ENCODE results near the gene ZBTB16. TPM values are rescaled to one million over a fixed set of nuclear protein-coding genes. Genes with fewer than 3 reads are reported as not detected.
A peak's percentile ranks its signal among the peaks of the same experiment; 100 is the strongest.

Gene ZBTB16
- polyA plus RNA-seq, 3 donors = 4.1 to 12.3 (median 8.3) TPM

DNA sequence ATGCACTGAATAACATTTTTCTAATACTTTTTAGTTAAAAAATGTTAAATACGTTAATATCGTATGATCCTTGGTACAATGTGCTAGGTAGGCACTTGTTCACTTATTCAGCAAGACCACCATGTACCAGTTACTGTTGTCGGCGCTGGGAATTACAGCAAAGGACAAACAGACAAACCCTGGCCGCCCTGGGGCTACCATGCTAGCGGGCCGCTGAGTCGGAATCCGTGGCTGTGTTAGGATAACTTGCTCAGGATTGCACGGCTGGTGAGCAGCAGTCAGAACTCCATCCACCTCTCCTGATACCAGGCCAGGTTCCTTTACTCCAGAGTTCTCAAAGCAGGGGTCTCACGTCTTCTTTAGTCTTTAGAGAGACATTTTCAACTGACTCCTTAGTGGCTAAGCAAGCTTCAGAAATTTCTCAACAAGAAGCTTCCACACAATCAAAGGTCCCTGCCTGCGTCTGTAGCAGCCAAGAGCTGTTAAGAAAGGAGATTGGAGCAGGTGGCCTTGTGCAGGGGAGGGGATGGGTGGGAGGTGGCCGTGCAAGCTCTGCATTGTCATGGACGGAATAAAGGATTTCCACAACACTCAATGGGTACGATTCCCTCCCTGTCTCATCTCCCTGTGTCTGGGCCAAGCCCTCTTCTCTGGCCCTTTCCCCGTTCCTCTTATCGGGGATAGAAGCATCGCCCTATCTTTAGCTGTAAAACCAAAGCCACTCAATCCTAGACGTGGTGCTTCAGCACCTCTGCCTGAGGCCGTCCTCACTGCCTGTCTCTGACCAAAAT is 196.9 kb downstream of the ZBTB16 start:
- no peaks in the 10 kb centered on the region for H3K27me3 ChIP-seq (ENCODE audit: control insufficient read depth in 2 of 2, insufficient read depth in 2 of 2, low read length in 2 of 2)
- Mint-ChIP-seq H3K27ac (peak overlapping the region in 2 of 7 donors; percentile 54 to 80), H3K4me3 (no peak overlapping the region), H3K36me3 (peaks cover 5 to 6% of the 10 kb centered on the region in 2 donors), H3K4me1 (peaks cover 22% of the 10 kb centered on the region), H3K9me3 (peaks cover 0 to 1% (median 0%) of the 10 kb centered on the region in 7 donors), H3K27me3 (ENCODE audit: low read depth in 3 of 3) (peaks cover 0 to 4% (median 2%) of the 10 kb centered on the region in 3 donors)
- intact Hi-C loops (cut with micrococcal nuclease) = no loop called here
- WGBS (ENCODE audit: insufficient coverage) = 90% methylated on average over 12 of the region's 20 CpGs
- DNase-seq = no peak
- no peaks in the 10 kb centered on the region for H3K9me3 ChIP-seq (replicated peaks in 1 of 2; ENCODE audit: control insufficient read depth in 1 of 2, insufficient read depth in 1 of 2, low read length in 2 of 2)
- H3K4me2 ChIP-seq (replicated peaks; ENCODE audit: extremely low read depth, low read length, poor library complexity, severe bottlenecking) = no peak overlapping the region
- no peak overlapping the region for H2AFZ ChIP-seq (ENCODE audit: insufficient read depth, low read depth, low read length, poor library complexity, severe bottlenecking)
- peaks cover 28% of the 10 kb centered on the region in 2 donors for H3K4me1 ChIP-seq (ENCODE audit: control insufficient read depth in 1 of 2, insufficient read depth in 2 of 2, low read length in 2 of 2)
- H4K20me1 ChIP-seq (ENCODE audit: insufficient read depth, low read length) = no peaks in the 10 kb centered on the region
- H3K27ac ChIP-seq (ENCODE audit: low read depth in 1 of 2, low read length in 2 of 2) = no peak overlapping the region
- no peak overlapping the region for H3K4me3 ChIP-seq (replicated peaks in 1 of 3; ENCODE audit: low read depth in 2 of 3, low read length in 3 of 3)
- H3K9ac ChIP-seq (ENCODE audit: insufficient read depth, low read length, poor library complexity, severe bottlenecking) = no peak overlapping the region
- H3K36me3 ChIP-seq (replicated peaks in 1 of 2; ENCODE audit: control insufficient read depth in 1 of 2, insufficient read depth in 2 of 2, low read length in 2 of 2) = peaks cover 0 to 2% of the 10 kb centered on the region in 2 donors
- H3K79me2 ChIP-seq (ENCODE audit: insufficient read depth, low read length) = no peaks in the 10 kb centered on the region
- TF ChIP-seq, protein P1, sequence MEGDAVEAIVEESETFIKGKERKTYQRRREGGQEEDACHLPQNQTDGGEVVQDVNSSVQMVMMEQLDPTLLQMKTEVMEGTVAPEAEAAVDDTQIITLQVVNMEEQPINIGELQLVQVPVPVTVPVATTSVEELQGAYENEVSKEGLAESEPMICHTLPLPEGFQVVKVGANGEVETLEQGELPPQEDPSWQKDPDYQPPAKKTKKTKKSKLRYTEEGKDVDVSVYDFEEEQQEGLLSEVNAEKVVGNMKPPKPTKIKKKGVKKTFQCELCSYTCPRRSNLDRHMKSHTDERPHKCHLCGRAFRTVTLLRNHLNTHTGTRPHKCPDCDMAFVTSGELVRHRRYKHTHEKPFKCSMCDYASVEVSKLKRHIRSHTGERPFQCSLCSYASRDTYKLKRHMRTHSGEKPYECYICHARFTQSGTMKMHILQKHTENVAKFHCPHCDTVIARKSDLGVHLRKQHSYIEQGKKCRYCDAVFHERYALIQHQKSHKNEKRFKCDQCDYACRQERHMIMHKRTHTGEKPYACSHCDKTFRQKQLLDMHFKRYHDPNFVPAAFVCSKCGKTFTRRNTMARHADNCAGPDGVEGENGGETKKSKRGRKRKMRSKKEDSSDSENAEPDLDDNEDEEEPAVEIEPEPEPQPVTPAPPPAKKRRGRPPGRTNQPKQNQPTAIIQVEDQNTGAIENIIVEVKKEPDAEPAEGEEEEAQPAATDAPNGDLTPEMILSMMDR (IDR thresholded peaks at IDR 0.05) = no peak

DNA sequence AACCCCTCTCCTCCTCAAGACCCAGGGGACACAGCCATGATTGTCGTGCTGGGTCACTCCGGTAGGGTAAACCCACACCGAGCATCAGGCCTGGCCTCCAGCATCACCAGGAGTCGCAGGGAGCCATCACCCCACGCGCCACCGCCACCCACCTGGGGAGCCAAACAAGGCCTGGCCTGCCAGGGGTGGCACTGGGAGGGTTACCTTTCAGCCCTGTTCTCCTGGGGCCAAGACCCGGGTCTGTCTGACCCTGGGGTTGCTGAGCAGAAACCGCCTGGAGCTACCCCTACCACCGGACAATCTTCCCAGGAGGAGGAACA is 197.4 kb downstream of the ZBTB16 start:
- TF ChIP-seq, protein P1 (IDR thresholded peaks at IDR 0.05) = no peak
- 98% methylated on average over 10 of the region's 10 CpGs for WGBS (ENCODE audit: insufficient coverage)
- Mint-ChIP-seq H3K36me3 (peaks cover 0 to under 1% of the 10 kb centered on the region in 2 donors), H3K27me3 (ENCODE audit: low read depth in 3 of 3) (peaks cover 0 to 4% (median 2%) of the 10 kb centered on the region in 3 donors), H3K27ac (peak overlapping the region in 2 of 7 donors; percentile 54 to 80), H3K4me1 (peaks cover 22% of the 10 kb centered on the region), H3K9me3 (peaks cover 0 to 1% (median 0%) of the 10 kb centered on the region in 7 donors), H3K4me3 (no peak overlapping the region)
- H3K4me3 ChIP-seq (replicated peaks in 1 of 3; ENCODE audit: low read depth in 2 of 3, low read length in 3 of 3) = no peak overlapping the region
- no peak overlapping the region for H3K9ac ChIP-seq (ENCODE audit: insufficient read depth, low read length, poor library complexity, severe bottlenecking)
- no peaks in the 10 kb centered on the region for H4K20me1 ChIP-seq (ENCODE audit: insufficient read depth, low read length)
- no peak overlapping the region for H3K4me2 ChIP-seq (replicated peaks; ENCODE audit: extremely low read depth, low read length, poor library complexity, severe bottlenecking)
- H3K27ac ChIP-seq (ENCODE audit: low read depth in 1 of 2, low read length in 2 of 2) = no peak overlapping the region
- no peaks in the 10 kb centered on the region for H3K79me2 ChIP-seq (ENCODE audit: insufficient read depth, low read length)
- H3K27me3 ChIP-seq (ENCODE audit: control insufficient read depth in 2 of 2, insufficient read depth in 2 of 2, low read length in 2 of 2) = no peaks in the 10 kb centered on the region
- intact Hi-C loops (cut with micrococcal nuclease) = no loop called here
- no peak for DNase-seq
- H2AFZ ChIP-seq (ENCODE audit: insufficient read depth, low read depth, low read length, poor library complexity, severe bottlenecking) = no peak overlapping the region
- H3K4me1 ChIP-seq (ENCODE audit: control insufficient read depth in 1 of 2, insufficient read depth in 2 of 2, low read length in 2 of 2) = peaks cover 28% of the 10 kb centered on the region in 2 donors
- H3K36me3 ChIP-seq (replicated peaks in 1 of 2; ENCODE audit: control insufficient read depth in 1 of 2, insufficient read depth in 2 of 2, low read length in 2 of 2) = no peaks in the 10 kb centered on the region
- H3K9me3 ChIP-seq (replicated peaks in 1 of 2; ENCODE audit: control insufficient read depth in 1 of 2, insufficient read depth in 1 of 2, low read length in 2 of 2) = no peaks in the 10 kb centered on the region
